Trophoblast cell (in vitro differentiated cells and primary cell): ENCODE data around the gene FMOD.

ENCODE experiments used
- DNase-seq, 2 donors: peaks; one replicate each; pipeline ENCODE4 v3.0.0-alpha.2; 2016
- H2AFZ ChIP-seq: 2 replicates; pipeline ENCODE4 v1.6.1; 2013; ENCODE audit warnings: low read length, moderate library complexity, mild to moderate bottlenecking; ENCODE audit not compliant: insufficient read depth, poor library complexity
- H2AK5ac ChIP-seq: 2 replicates; pipeline ENCODE4 v1.6.1; 2013; ENCODE audit warnings: mild to moderate bottlenecking, low read length
- H2BK120ac ChIP-seq: 2 replicates; pipeline ENCODE4 v1.6.1; 2013; ENCODE audit warnings: low read length, mild to moderate bottlenecking, moderate library complexity; ENCODE audit not compliant: insufficient read depth, poor library complexity
- H2BK12ac ChIP-seq: 2 replicates; pipeline ENCODE4 v1.6.1; 2013; ENCODE audit warnings: mild to moderate bottlenecking, low read length, moderate library complexity
- H2BK5ac ChIP-seq: 2 replicates; pipeline ENCODE4 v1.6.1; 2013; ENCODE audit warnings: low read length, low read depth, moderate library complexity, mild to moderate bottlenecking; ENCODE audit not compliant: poor library complexity
- H3K14ac ChIP-seq: 2 replicates; pipeline ENCODE4 v1.6.1; 2013; ENCODE audit warnings: mild to moderate bottlenecking, low read length
- H3K18ac ChIP-seq: 2 replicates; pipeline ENCODE4 v1.6.1; 2013; ENCODE audit warnings: mild to moderate bottlenecking, low read length
- H3K23ac ChIP-seq: 2 replicates; pipeline ENCODE4 v1.6.1; 2013; ENCODE audit warnings: low read length
- H3K27ac ChIP-seq: 2 replicates; pipeline ENCODE4 v1.5.1; 2013; ENCODE audit warnings: low read depth, mild to moderate bottlenecking, inconsistent platforms, low read length, moderate library complexity
- H3K27me3 ChIP-seq: 2 replicates; pipeline ENCODE4 v1.6.1; 2013; ENCODE audit warnings: inconsistent platforms, mild to moderate bottlenecking, low read length, moderate library complexity; ENCODE audit not compliant: insufficient read depth
- H3K36me3 ChIP-seq, 2 experiments: 1 replicate in 1 of 2; 2 replicates in 1 of 2; pipeline ENCODE4 v1.6.1; 2013; ENCODE audit warnings: low read length in 2 of 2, mild to moderate bottlenecking in 2 of 2, moderate library complexity in 1 of 2; ENCODE audit not compliant: insufficient read depth in 2 of 2, control insufficient read depth in 1 of 2
- H3K4ac ChIP-seq: 2 replicates; pipeline ENCODE4 v1.6.1; 2013; ENCODE audit warnings: low read depth, mild to moderate bottlenecking, low read length, moderate library complexity
- H3K4me1 ChIP-seq, 2 experiments: 1 replicate in 1 of 2; 2 replicates in 1 of 2; pipeline ENCODE4 v1.6.1; 2013; ENCODE audit warnings: low read length in 2 of 2, mild to moderate bottlenecking in 2 of 2, moderate library complexity in 1 of 2; ENCODE audit not compliant: insufficient read depth in 2 of 2, control insufficient read depth in 1 of 2
- H3K4me2 ChIP-seq: 2 replicates; pipeline ENCODE4 v1.6.1; 2013; ENCODE audit warnings: inconsistent platforms, mild to moderate bottlenecking, low read length, moderate library complexity
- H3K4me3 ChIP-seq: 2 replicates; pipeline ENCODE4 v1.5.1; 2013; ENCODE audit warnings: mild to moderate bottlenecking, low read depth, low read length, inconsistent platforms
- H3K79me1 ChIP-seq: one replicate; pipeline ENCODE4 v1.6.1; 2013; ENCODE audit warnings: low read length
- H3K79me2 ChIP-seq: 2 replicates; pipeline ENCODE4 v1.6.1; 2013; ENCODE audit warnings: low read length, mild to moderate bottlenecking; ENCODE audit not compliant: control insufficient read depth, insufficient read depth, poor library complexity
- H3K9ac ChIP-seq: 2 replicates; pipeline ENCODE4 v1.6.1; 2013; ENCODE audit warnings: mild to moderate bottlenecking, low read length
- H3K9me3 ChIP-seq: 2 replicates; pipeline ENCODE4 v1.6.1; 2013; ENCODE audit warnings: low read depth, mild to moderate bottlenecking, control low read depth, inconsistent platforms, low read length; ENCODE audit not compliant: insufficient read depth
- H4K12ac ChIP-seq: 2 replicates; pipeline ENCODE4 v1.6.1; 2013; ENCODE audit warnings: low read depth, mild to moderate bottlenecking, low read length, moderate library complexity
- H4K8ac ChIP-seq: 2 replicates; pipeline ENCODE4 v1.6.1; 2013; ENCODE audit warnings: low read depth, mild to moderate bottlenecking, low read length, moderate library complexity
- H4K91ac ChIP-seq: one replicate; pipeline ENCODE4 v1.6.1; 2013; ENCODE audit warnings: low read depth, mild to moderate bottlenecking, low read length, moderate library complexity
- WGBS: extraction: QIAGEN DNeasy Blood & Tissue Kit; methylation state at CpG from one replicate; pipeline ENCODE4 v1.1.7; 2013; ENCODE audit warnings: missing lambda C conversion rate; ENCODE audit not compliant: insufficient read length, insufficient coverage; ENCODE audit errors: extremely low coverage; 5-methylcytosine and 5-hydroxymethylcytosine counted together

FMOD gene

DNA sequence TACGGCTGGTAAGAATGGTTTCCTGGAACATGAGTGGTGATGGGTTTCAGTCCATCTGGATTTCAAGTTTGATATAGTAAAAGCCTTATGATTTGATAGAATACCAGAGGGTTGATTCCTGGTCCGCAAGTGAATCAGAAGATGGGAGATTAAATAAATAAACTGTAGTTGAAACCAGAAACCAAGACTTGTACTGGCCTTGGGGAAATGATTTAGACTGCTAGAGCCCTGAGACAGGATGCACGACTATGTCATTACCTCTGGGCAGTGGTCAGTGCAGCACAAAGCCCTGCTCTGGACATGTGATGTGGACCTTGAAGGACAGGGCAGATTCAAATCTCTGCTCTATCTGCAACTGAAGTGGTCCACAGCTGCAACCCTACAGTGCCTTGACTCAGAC lies 15.6 kb upstream of the FMOD start:
- Histone ChIP-seq H3K27ac (no peak overlapping the region), H3K4me1 (peaks cover 0 to 2% of the 10 kb centered on the region in 2 experiments), H3K9ac (no peak overlapping the region), H4K8ac (no peak overlapping the region), H4K91ac (no peak overlapping the region), H2BK120ac (no peak overlapping the region), H4K12ac (no peak overlapping the region), H3K4ac (no peak overlapping the region), H3K4me2 (no peak overlapping the region), H3K23ac (no peak overlapping the region), H3K79me2 (peaks cover 2% of the 10 kb centered on the region), H3K4me3 (no peak overlapping the region), H3K14ac (no peak overlapping the region), H3K36me3 (no peaks in the 10 kb centered on the region), H2BK12ac (no peak overlapping the region), H3K79me1 (no peaks in the 10 kb centered on the region), H2AK5ac (no peak overlapping the region), H2AFZ (no peak overlapping the region), H3K27me3 (no peaks in the 10 kb centered on the region), H3K18ac (no peak overlapping the region), H3K9me3 (no peaks in the 10 kb centered on the region), H2BK5ac (no peak overlapping the region)
- WGBS = no CpG with 5 or more reads among the region's 3 CpGs
- no peak for DNase-seq

DNA sequence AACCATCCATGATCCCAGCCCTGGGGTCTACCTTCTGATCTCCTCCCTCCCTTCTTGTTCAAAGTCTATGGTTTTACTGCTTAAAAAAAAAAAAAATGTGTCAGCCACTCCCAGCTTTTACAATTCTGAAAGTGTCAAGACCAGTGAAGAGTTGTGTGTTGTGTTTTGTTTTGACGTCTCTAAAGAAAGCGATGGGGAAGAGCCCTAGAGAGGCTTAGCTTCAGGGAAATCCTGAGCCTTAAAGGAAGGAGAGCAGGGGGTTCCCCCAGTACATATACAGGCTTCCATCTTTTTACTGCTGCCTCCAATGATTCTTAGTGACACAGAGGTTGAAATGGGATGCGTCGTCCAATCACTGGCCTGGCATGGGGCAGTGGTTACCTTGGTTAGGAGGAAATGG lies 13.9 kb upstream of the FMOD start:
- H3K18ac ChIP-seq = no peak overlapping the region
- H3K23ac ChIP-seq = no peak overlapping the region

GRCh38 chr1:203364094-203364801 lies 13.3 kb upstream of the FMOD start:
- no CpG with 5 or more reads among the region's 13 CpGs for WGBS
- no peak overlapping the region for H3K14ac ChIP-seq
- no peak overlapping the region for H2BK120ac ChIP-seq
- H2BK5ac ChIP-seq = no peak overlapping the region
- no peak overlapping the region for H2AFZ ChIP-seq
- no peaks in the 10 kb centered on the region for H3K27me3 ChIP-seq
- peak overlapping the region; percentile 66 for H3K9ac ChIP-seq
- no peak overlapping the region for H4K8ac ChIP-seq
- no peak overlapping the region for H3K23ac ChIP-seq
- no peaks in the 10 kb centered on the region for H3K79me1 ChIP-seq
- H3K18ac ChIP-seq = no peak overlapping the region
- H3K27ac ChIP-seq = peak overlapping the region; percentile 3
- no peak overlapping the region for H2BK12ac ChIP-seq
- H4K12ac ChIP-seq = no peak overlapping the region
- H3K4me3 ChIP-seq = no peak overlapping the region
- peaks cover 0 to 5% of the 10 kb centered on the region in 2 experiments for H3K4me1 ChIP-seq
- no peak overlapping the region for H4K91ac ChIP-seq
- no peak overlapping the region for H2AK5ac ChIP-seq
- DNase-seq = peak in 1 of 2 donors; percentile 39
- no peaks in the 10 kb centered on the region for H3K36me3 ChIP-seq
- no peaks in the 10 kb centered on the region for H3K9me3 ChIP-seq
- no peak overlapping the region for H3K4ac ChIP-seq
- H3K4me2 ChIP-seq = no peak overlapping the region
- H3K79me2 ChIP-seq = peaks cover 2% of the 10 kb centered on the region

More for the DNA sequence above, 13.9 kb upstream of the FMOD start:
- Histone ChIP-seq H4K12ac (no peak overlapping the region), H2BK12ac (no peak overlapping the region), H3K27me3 (no peaks in the 10 kb centered on the region), H2BK5ac (peak overlapping the region; percentile 1), H4K91ac (peak overlapping the region; percentile 46), H3K4me3 (no peak overlapping the region), H3K4me1 (peaks cover 0 to 5% of the 10 kb centered on the region in 2 experiments), H3K79me2 (peaks cover 2% of the 10 kb centered on the region), H3K4me2 (no peak overlapping the region), H2BK120ac (no peak overlapping the region), H2AK5ac (no peak overlapping the region), H3K79me1 (no peaks in the 10 kb centered on the region), H3K14ac (no peak overlapping the region), H3K9ac (no peak overlapping the region), H3K27ac (peak overlapping the region; percentile 42), H2AFZ (no peak overlapping the region), H4K8ac (no peak overlapping the region), H3K4ac (no peak overlapping the region), H3K9me3 (no peaks in the 10 kb centered on the region), H3K36me3 (no peaks in the 10 kb centered on the region)
- DNase-seq = no peak
- WGBS = no CpG with 5 or more reads among the region's 4 CpGs

DNA sequence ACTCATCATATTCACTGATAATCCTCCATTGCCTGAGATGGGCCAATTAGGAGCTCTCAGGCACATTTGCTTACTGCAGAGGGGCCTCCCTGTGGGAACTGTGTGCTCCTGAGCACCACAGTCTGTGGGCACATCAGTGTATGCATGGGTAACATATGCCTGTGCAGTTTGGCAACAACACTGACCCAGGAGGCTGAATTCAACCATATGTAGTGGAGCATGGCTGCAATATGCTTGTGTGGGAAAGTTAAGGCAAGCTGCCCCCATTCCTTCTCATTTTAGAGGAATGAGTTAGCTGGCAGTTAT lies 11.8 kb upstream of the FMOD start:
- Histone ChIP-seq H3K27ac (no peak overlapping the region), H3K23ac (no peak overlapping the region), H3K4me2 (no peak overlapping the region), H3K79me1 (no peaks in the 10 kb centered on the region), H3K9ac (peak overlapping the region; percentile 39), H4K12ac (no peak overlapping the region), H3K36me3 (no peaks in the 10 kb centered on the region), H2BK5ac (no peak overlapping the region), H3K18ac (no peak overlapping the region), H2AK5ac (no peak overlapping the region), H3K4me3 (peak overlapping the region; percentile 23), H3K4ac (no peak overlapping the region), H3K9me3 (no peaks in the 10 kb centered on the region), H3K14ac (no peak overlapping the region), H3K27me3 (no peaks in the 10 kb centered on the region), H4K91ac (no peak overlapping the region), H2AFZ (no peak overlapping the region), H3K4me1 (peaks cover 0 to 5% of the 10 kb centered on the region in 2 experiments), H2BK120ac (no peak overlapping the region), H4K8ac (no peak overlapping the region), H2BK12ac (no peak overlapping the region), H3K79me2 (peaks cover 2% of the 10 kb centered on the region)
- no peak for DNase-seq
